ENCODE results near the gene GATAD2A. TPM values are rescaled to one million over a fixed set of nuclear protein-coding genes. Genes with fewer than 3 reads are reported as not detected.

GATAD2A gene, protein sequence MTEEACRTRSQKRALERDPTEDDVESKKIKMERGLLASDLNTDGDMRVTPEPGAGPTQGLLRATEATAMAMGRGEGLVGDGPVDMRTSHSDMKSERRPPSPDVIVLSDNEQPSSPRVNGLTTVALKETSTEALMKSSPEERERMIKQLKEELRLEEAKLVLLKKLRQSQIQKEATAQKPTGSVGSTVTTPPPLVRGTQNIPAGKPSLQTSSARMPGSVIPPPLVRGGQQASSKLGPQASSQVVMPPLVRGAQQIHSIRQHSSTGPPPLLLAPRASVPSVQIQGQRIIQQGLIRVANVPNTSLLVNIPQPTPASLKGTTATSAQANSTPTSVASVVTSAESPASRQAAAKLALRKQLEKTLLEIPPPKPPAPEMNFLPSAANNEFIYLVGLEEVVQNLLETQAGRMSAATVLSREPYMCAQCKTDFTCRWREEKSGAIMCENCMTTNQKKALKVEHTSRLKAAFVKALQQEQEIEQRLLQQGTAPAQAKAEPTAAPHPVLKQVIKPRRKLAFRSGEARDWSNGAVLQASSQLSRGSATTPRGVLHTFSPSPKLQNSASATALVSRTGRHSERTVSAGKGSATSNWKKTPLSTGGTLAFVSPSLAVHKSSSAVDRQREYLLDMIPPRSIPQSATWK
- 100 to 1,000 TPM in 1 of 4 donors, 10 to 100 TPM in 3; 45.6 to 102 (median 65.7) TPM for total RNA-seq

DNA sequence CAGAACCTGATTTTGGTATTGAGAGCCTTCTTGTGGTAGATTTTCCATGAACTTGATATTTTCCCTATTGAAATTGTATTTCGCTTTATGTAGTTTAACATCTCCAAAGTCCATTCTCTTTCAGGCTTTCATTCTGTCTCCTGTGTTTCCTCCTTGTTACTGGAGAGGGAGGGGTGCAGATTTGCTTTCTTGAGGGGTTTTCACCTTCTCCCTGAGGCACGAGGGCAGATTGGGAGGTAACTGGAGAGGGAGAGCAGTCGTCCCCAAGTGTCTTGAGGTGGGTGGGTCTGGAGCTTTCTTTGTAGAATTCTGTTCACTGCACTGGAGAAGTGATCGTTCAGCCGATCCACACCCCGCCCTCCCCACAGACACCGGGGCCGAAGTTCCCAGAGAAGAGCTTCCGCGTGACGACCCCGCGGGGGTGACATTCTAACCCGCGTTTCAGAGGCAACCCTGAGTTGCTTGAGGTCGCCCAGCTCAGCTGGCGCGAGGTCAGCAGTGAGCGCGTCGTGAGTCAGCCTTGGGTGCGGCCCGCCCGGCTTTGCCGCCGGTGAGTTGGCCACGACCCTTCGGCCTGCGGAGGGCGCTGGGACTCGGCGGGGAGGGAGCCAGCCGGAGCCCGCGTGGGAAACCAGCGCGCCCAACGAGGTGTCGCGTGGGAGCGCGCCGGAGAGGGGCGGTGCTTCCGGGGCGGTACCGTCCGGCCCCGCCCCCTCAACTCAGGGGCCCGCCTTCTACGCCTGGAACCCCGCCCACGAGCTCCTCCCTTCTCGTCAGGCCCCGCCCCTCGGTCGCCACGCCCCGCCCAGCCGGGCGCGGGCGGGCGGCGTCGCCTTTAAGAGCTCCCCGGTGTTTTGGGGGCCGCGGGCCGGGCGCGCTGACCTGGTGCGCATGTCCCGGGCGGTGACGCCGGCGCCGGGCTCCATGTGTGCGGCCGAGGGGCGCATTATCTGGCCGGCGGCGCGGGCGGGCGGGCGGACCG, at the start of gene GATAD2A:
Gene GATAD2A (plus strand): TSS at position 797 of the 982 bp plus-strand sequence. CDS start 59,671 bp downstream, outside the sequence.
- peak; percentile 53 to 81 (median 64) for TF ChIP-seq POLR2AphosphoS5 (IDR thresholded peaks at IDR 0.05)
- peak; percentile 53 for TF ChIP-seq POLR2A (IDR thresholded peaks at IDR 0.05)
- no peak for TF ChIP-seq EP300 (IDR thresholded peaks at IDR 0.05; ENCODE audit: low read depth)
- TF ChIP-seq, protein P1, sequence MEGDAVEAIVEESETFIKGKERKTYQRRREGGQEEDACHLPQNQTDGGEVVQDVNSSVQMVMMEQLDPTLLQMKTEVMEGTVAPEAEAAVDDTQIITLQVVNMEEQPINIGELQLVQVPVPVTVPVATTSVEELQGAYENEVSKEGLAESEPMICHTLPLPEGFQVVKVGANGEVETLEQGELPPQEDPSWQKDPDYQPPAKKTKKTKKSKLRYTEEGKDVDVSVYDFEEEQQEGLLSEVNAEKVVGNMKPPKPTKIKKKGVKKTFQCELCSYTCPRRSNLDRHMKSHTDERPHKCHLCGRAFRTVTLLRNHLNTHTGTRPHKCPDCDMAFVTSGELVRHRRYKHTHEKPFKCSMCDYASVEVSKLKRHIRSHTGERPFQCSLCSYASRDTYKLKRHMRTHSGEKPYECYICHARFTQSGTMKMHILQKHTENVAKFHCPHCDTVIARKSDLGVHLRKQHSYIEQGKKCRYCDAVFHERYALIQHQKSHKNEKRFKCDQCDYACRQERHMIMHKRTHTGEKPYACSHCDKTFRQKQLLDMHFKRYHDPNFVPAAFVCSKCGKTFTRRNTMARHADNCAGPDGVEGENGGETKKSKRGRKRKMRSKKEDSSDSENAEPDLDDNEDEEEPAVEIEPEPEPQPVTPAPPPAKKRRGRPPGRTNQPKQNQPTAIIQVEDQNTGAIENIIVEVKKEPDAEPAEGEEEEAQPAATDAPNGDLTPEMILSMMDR (IDR thresholded peaks at IDR 0.05), result peak in 3 of 5 experiments; percentile 10 to 50 (median 31)
- 1 to 88% methylated on average over 1 to 72 of the region's 90 CpGs for WGBS, 2 donors (ENCODE audit: low coverage in 1 of 2)
- DNase-seq, result peak; percentile 96
- intact Hi-C loops (cut with DNase I; ENCODE audit: low total_unique reads) (no loop called here), in situ Hi-C loops (cut with MboI; ENCODE audit: low pct_ligation_motif_present in 1 of 4, low pct_unique_long_range_greater_than_20kb in 1 of 4, low sequenced_read_pairs in 3 of 4) (no loop called here)
- Histone ChIP-seq H3K27me3 (no peaks in the 10 kb centered on the region), H3K9me3 (no peaks in the 10 kb centered on the region), H3K4me1 (peaks cover 21 to 47% (median 33%) of the 10 kb centered on the region in 4 donors), H3K4me3 (peak within 1 kb of the TSS; percentile 85 to 98 (median 94)), H3K36me3 (no peaks in the 10 kb centered on the region), H3K27ac (peak within 1 kb of the TSS; percentile 89 to 97 (median 94))

DNA sequence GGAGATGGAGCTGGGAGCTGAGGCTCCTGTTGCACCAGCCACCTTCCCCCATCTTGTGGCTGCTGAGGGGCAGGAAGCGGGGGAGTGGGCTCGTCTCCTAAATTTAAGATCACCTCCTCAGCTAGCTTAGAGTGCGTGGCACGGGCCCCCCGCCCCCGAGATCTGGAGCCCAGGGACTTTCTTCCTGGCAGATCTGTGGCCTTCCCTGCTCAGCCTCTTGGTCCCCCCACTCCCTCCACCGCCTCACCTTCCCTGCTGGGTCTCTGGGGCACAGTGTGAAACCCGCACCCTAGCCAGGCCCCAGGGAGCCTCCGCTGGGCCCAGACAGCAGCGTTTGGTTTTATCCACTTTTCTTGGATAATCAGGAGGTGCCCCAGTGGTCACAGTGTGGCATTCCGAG, 49.0 kb upstream of the GATAD2A start:
- TF ChIP-seq POLR2AphosphoS5 (IDR thresholded peaks at IDR 0.05) (no peak), EP300 (IDR thresholded peaks at IDR 0.05; ENCODE audit: low read depth) (no peak), POLR2A (IDR thresholded peaks at IDR 0.05) (no peak)
- TF ChIP-seq, protein P1 (IDR thresholded peaks at IDR 0.05), result no peak
- H3K9me3 ChIP-seq, result no peaks in the 10 kb centered on the region
- H3K27me3 ChIP-seq, result no peaks in the 10 kb centered on the region
- H3K4me1 ChIP-seq, result peaks cover 0 to 6% (median 0%) of the 10 kb centered on the region in 4 donors
- H3K4me3 ChIP-seq, result no peak overlapping the region
- 95% methylated on average over 11 of the region's 11 CpGs; no CpG with 5 or more reads in 1 of the 2 donors for WGBS, 2 donors (ENCODE audit: low coverage in 1 of 2)
- H3K27ac ChIP-seq, result no peak overlapping the region
- peaks cover 0 to 50% (median 20%) of the 10 kb centered on the region in 4 donors for H3K36me3 ChIP-seq
- in situ Hi-C loops (cut with MboI; ENCODE audit: low pct_ligation_motif_present in 1 of 4, low pct_unique_long_range_greater_than_20kb in 1 of 4, low sequenced_read_pairs in 3 of 4), result loop anchor here in 2 of 4 donors (25.0 kb wide), 1 partner anchor 131 kb away; no protein-coding TSS in a partner anchor
- no peak for DNase-seq
- intact Hi-C loops (cut with DNase I; ENCODE audit: low total_unique reads), result no loop called here

DNA sequence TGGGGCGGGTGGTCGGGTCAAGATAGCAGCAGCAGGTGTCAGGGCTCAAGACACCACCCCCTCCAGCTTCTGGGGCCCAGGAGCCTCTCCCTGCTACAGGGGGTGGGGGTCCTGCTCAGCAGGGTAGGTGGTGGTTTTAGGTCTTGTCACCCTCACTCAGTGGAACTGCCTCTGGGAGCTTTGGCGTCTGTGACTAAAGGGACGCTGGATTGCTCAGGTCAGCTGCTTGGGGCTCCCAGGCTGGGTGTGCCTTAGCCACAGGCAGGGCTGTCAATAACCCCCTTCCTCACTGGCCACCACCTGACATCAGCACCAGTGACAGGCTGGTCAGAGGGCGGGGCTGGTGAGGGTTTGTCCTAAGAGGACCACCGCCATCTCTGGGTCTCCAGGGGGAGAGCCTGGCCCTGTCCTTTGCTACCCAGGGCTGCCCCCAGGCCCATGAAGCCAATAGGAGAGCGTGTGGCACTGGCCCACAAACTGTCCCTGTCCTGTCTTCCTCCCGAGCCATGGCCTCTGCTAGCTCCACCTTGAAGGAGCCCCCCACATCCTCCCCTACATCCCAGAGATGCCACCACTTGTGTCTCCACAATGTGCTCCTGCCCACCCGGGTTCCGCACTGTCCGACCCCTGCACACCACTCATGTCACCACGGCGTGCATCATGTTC, 48.4 kb upstream of the GATAD2A start:
- no peak overlapping the region for H3K4me3 ChIP-seq
- no peak for DNase-seq
- intact Hi-C loops (cut with DNase I; ENCODE audit: low total_unique reads), result no loop called here
- H3K36me3 ChIP-seq, result peaks cover 0 to 44% (median 18%) of the 10 kb centered on the region in 4 donors
- no peaks in the 10 kb centered on the region for H3K9me3 ChIP-seq
- no peak overlapping the region for H3K27ac ChIP-seq
- TF ChIP-seq POLR2AphosphoS5 (IDR thresholded peaks at IDR 0.05) (no peak), EP300 (IDR thresholded peaks at IDR 0.05; ENCODE audit: low read depth) (no peak), POLR2A (IDR thresholded peaks at IDR 0.05) (no peak)
- TF ChIP-seq, protein P1 (IDR thresholded peaks at IDR 0.05), result no peak
- H3K27me3 ChIP-seq, result no peaks in the 10 kb centered on the region
- WGBS, 2 donors (ENCODE audit: low coverage in 1 of 2), result 93% methylated on average over 13 of the region's 13 CpGs; no CpG with 5 or more reads in 1 of the 2 donors
- peaks cover 0 to 6% (median 0%) of the 10 kb centered on the region in 4 donors for H3K4me1 ChIP-seq
- in situ Hi-C loops (cut with MboI; ENCODE audit: low pct_ligation_motif_present in 1 of 4, low pct_unique_long_range_greater_than_20kb in 1 of 4, low sequenced_read_pairs in 3 of 4), result loop anchor here in 2 of 4 donors (25.0 kb wide), 1 partner anchor 130 kb away; no protein-coding TSS in a partner anchor

Measured in transverse colon (tissue), 4 donors.